ENCODE measurements around the gene DSTYK.

The DSTYK gene

GRCh38 chr1:205211169-205211838, at the start of gene DSTYK:
Gene DSTYK (minus strand): TSS chr1:205211702. CDS start chr1:205211535, 167 bp downstream.
- DNase-seq = peak; percentile 99

GRCh38 chr1:205259998-205260397, 48.5 kb upstream of the DSTYK start:
- DNase-seq = no peak

GRCh38 chr1:205259324-205259832, 47.9 kb upstream of the DSTYK start:
- peak; percentile 40 for DNase-seq

GRCh38 chr1:205258719-205259118, 47.2 kb upstream of the DSTYK start:
- no peak for DNase-seq

GRCh38 chr1:205258261-205258691, 46.8 kb upstream of the DSTYK start:
- peak; percentile 35 for DNase-seq

GRCh38 chr1:205257735-205258134, 46.2 kb upstream of the DSTYK start:
- DNase-seq = no peak

- DNase-seq = no peak
These were observed 45.6 kb upstream of the DSTYK start for GRCh38 chr1:205256951-205257625.

GRCh38 chr1:205255941-205256780, 44.7 kb upstream of the DSTYK start:
- DNase-seq = peak; percentile 96

- DNase-seq = no peak
These were observed 40.1 kb upstream of the DSTYK start for GRCh38 chr1:205251576-205251975.

GRCh38 chr1:205250699-205251098, 39.2 kb upstream of the DSTYK start:
- DNase-seq = no peak

GRCh38 chr1:205249651-205250050, 38.1 kb upstream of the DSTYK start:
- DNase-seq = no peak

GRCh38 chr1:205248793-205249601, 37.5 kb upstream of the DSTYK start:
- DNase-seq = peak; percentile 71

GRCh38 chr1:205247130-205247921, 35.8 kb upstream of the DSTYK start:
- DNase-seq = peak; percentile 35

GRCh38 chr1:205246351-205247119, 35.0 kb upstream of the DSTYK start:
- no peak for DNase-seq

GRCh38 chr1:205245096-205245495, 33.6 kb upstream of the DSTYK start:
- no peak for DNase-seq

GRCh38 chr1:205244384-205244783, 32.9 kb upstream of the DSTYK start:
- no peak for DNase-seq

GRCh38 chr1:205243350-205244191, 32.1 kb upstream of the DSTYK start:
- DNase-seq = no peak

GRCh38 chr1:205241366-205242030, 30.0 kb upstream of the DSTYK start:
- DNase-seq = no peak

- DNase-seq = no peak
These were observed 29.1 kb upstream of the DSTYK start for GRCh38 chr1:205240569-205240968.

Data from hematopoietic multipotent progenitor cell treated with erythropoietin and hydrocortisone succinate and interleukin-3 and kit ligand, for 4 days (in vitro differentiated cells).